Right renal cortex interstitium (tissue), 3 donors: ENCODE measurements around the gene DNTT. TPM values are rescaled to one million over a fixed set of nuclear protein-coding genes. Genes with fewer than 3 reads are reported as not detected.

Experiments used
- DNase-seq, 3 donors: peaks; one replicate each; pipeline ENCODE4 v3.0.0-alpha.2; 2013; ENCODE audit warnings: low read depth in 3 of 3, low spot score in 2 of 3
- polyA plus RNA-seq, 3 donors: library from polyadenylated mRNA; unstranded; fragments of 120-200 nt; gene quantifications; one replicate each; pipeline ENCODE4 v1.2.1, GENCODE V29; 2013; ENCODE audit not compliant: insufficient read length in 3 of 3

The DNTT gene
- polyA plus RNA-seq, result under 1 TPM; 0.20 to 0.26 (median 0.24) TPM

DNA sequence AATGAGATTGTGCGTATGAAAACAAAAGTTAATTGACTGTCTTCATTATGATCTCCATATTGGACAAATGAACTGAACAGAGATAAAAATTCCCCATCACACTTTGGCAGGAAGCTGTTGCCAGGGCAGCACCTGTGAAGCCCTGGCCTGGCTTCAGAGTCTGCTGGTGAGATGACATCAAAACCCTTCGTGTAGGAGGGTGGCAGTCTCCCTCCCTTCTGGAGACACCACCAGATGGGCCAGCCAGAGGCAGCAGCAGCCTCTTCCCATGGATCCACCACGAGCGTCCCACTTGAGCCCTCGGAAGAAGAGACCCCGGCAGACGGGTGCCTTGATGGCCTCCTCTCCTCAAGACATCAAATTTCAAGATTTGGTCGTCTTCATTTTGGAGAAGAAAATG lies at the start of gene DNTT:
DNTT (plus strand) TSS at position 205 of the 400 bp plus-strand sequence; CDS start at position 269, 64 bp downstream.
- DNase-seq, result no peak

DNA sequence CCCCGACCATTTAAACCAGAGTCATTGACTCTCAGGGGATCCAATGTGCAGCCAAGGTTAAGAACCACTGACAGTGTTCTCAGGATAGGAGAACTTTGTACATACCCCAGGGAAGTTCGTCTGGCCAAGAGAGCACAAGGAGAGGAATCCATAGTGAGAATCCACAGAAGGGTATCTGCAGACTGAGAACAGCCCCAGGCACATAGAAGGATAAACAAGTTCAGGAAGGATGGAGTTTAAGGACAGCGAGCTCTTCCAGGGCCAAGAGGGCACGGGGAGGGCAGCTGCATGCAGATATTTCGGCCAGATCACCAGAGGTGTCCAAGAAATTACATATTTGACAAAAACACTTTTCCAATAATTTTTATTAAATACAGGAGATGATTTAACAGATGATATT lies 49.3 kb upstream of the DNTT start:
- no peak for DNase-seq

DNA sequence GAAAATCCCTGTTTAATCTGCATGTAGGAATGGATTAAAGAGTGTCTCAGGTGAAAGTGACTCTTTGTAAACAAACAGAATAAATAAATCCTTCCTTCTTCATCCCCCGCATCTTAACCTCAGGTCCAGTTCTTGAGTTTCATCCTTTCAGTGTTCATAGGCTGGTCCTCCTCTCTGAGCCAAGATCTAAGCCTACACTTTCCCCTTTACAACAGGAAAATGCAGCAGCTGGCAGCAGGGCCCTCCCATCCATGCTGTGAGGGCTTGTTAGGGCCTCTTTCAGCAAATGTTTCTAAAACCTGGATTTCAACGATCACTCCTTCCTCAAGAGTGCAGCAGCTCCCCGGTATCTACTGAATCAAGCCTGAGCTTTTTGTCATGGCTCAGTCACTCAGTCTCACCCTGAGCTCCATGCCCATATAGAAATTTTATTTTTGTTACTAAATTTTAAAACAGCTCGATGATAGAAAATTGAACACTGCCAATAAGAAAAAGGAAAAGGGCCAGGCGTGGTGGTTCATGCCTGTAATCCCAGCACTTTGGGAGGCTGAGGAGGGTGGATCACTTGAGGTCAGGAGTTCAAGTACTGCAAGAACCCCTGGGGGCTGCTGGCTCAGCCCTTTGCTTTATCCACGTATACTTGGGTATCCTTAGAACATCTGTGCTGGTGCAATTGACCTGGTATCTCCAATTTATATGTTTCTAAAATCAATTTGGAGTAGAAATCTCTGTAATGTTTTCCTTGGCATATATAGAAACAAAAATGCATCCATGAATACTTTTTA lies 48.5 kb upstream of the DNTT start:
- no peak for DNase-seq

DNA sequence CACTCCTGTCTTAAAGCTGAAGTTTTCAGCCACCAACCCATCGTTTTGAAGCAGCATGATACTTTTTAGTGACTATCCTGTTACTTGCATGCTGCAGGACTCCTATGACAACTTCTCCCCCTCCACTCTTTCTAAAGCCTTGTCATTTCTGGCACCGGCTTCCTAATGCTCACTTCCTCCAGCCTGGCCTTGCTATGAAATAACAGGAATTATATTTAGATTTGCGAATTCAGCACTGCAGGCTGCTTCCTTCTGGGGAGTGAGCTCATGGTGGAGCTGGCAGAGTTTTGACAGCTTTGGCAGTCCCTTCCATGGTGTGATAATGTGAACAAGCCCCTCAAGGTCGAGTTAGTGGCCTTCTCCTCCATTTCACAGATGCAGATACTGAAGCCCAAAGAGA lies 46.3 kb upstream of the DNTT start:
- DNase-seq, result no peak

DNA sequence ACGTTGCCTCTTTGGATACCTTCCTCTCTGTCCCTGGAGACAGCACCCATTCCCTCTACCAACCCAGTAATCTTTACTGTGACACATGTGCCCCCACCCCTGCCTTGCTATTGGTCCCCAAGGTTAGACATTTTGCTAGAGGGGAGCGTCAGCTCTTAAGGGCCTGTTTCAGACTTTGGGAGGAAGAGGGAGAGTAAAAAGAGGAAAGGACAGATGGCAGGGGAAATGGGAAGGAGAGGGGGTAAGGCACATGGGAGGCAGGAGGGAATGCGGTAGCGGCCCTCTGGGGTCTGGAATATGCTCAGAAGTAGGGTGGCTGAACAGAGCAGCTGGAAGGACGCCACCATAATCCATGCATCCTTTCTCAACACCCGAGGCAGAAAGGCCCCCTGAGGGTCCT lies 45.1 kb upstream of the DNTT start:
- no peak for DNase-seq

DNA sequence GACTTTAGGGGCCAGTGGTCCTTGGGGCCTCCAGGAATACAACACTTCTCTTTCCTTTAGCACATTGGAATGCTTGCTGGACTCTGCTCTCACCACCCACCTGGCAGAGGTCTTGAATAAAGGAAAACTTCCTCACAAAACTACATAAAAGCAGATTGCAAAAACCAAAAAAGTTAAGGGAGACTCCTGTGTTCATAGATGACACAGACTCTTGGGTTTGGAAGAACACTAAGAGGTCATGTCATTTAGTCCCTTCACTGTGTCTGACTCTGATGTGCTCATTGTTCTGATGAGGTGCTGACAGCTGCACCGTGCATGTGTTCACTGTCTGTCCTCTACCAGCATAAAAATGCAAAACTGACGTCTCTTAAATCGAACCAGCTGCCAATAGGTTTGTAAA lies 44.2 kb upstream of the DNTT start:
- DNase-seq, result no peak

DNA sequence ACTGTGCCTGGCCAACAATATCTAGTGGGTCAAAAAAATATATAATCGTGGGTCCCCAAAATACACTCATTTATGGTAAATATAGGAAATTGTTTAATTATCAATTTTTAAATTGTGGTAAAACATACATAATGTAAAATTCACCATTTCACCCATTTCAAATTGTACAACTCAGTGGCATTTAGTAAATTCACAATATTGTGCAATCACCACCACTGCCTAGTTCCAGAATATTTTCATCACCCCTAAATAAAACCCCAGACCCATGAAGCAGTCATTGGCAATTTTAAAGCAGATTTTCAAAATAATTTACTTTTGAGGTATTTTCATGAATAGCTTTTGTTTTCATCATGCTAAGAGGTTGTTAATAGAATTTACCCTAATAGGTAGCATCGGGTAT lies 43.1 kb upstream of the DNTT start:
- no peak for DNase-seq

DNA sequence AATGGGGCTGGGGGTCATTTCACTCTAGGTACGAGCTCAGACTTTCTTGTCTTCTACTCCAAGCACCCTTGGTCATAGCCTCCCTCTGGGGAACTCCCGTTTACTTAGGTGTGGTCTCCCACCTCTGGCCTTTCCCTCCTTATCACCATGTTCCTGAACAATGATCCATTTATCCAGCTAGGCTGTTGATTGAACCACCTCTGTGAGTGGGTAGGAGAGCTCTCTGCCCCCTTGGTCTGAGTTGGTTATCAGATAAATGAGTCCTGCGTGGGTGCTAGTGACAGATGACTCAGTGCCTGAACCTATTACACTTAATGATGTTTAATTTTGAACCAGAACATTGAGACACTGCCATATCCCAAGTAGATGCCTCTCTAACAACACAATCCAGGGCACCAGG lies 42.3 kb upstream of the DNTT start:
- DNase-seq, result no peak

DNA sequence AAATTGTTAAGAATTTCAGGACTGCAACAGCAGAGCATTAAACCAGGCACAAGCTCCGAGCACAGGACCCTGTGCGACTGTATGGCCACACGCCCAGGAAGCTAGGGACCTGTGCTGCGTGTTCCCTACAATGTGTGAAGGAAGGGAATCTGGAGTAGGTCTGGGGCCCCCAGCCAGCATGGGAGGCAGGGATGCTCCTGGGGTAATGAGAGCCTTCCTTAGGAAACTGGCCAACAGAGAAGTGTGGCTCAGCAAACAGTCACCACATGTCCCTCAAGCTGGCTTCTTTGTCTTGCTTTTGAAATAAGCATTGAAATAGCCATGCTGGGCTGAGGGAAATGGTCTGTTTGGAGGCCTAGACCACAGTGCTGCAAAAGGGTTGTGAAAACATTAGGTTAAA lies 41.1 kb upstream of the DNTT start:
- DNase-seq, result no peak

DNA sequence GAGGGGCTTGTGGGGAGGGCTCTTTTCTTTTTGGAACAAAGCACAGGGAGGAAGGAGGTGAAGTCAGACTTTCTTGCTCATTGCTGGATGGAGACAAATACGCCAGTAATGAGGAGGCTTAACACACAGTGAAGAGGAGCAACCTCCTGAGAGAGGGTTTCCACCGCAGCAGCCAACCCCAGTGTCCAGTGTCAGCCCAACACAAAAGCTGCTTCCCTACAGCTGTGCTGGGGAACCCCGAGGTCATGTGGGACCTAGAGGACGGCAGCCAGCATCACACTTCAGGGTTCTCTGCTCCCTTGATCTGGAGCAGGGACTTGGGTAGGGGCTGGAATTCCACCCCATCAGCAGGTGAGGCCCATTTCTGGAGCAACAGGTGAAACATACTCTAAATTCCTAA lies 40.6 kb upstream of the DNTT start:
- DNase-seq, result no peak

DNA sequence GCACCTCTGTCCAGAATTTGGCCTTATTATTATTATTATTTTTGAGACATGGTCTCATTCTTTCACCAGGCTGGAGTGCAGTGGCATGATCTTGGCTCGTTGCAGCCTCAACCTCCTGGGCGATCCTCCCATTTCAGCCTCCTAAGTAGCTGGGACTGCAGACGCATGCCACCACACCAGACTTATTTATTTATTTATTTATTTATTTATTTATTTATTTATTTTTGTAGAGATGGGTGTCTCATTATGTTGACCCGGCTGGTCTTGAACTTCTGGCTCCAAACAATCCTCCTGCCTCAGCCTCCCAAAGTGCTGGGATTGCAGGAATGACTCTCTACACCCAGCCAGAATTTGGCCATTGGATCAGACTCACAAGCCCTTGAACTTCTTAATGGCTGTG lies 39.3 kb upstream of the DNTT start:
- no peak for DNase-seq

DNA sequence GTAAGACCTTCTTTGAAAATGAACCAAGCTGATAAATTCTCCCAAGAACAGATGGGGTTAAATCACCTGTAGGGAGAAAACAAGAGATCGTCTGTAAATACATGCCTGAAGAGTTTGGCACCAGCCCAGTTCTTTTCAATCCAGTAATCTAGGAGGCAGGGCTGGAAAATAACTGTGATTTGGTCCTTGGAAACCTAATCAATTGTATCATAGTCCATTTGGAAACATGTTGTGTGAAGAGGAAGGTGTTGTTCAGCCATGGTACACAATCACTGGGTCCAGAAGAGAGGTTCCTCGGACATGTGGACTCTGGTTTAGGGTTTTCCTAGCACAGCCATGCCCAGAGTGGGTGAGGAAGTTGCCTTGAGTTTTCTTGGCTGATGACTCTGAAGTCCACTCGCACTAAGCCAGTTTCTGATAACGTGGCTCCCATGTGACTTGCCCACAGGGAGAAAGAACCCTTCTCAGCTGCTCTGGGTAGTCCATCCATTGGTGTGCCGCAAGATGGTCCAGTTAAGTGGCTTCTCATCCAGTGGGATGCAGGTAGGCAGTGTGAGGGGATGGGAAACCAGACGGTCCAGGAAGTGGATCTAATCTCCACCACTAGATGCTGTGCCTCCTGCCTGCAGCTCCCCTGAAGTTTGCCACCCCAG lies 38.0 kb upstream of the DNTT start:
- DNase-seq, result no peak

DNA sequence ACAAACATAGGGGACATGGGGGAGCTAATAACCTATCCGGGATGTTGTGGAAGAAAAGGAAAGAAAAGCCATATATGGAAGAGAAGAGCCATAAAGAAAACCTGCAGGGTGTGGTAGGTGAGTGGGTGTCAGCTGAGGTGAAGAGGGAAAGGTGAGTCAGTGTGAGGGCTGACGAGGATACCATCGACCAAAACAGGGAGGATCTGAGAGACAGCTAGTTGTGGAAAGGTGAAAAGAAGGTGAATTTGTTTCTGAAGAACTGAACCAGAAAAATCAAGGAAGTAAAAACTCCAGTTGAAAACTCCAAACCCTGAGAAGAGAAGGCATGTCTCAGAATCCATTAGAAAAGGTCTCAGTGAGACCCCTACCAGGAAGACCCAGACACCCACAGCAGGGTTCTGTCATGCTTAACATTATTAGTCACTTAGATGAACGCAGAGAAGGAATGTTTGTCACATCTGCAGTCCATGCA lies 37.0 kb upstream of the DNTT start:
- no peak for DNase-seq

DNA sequence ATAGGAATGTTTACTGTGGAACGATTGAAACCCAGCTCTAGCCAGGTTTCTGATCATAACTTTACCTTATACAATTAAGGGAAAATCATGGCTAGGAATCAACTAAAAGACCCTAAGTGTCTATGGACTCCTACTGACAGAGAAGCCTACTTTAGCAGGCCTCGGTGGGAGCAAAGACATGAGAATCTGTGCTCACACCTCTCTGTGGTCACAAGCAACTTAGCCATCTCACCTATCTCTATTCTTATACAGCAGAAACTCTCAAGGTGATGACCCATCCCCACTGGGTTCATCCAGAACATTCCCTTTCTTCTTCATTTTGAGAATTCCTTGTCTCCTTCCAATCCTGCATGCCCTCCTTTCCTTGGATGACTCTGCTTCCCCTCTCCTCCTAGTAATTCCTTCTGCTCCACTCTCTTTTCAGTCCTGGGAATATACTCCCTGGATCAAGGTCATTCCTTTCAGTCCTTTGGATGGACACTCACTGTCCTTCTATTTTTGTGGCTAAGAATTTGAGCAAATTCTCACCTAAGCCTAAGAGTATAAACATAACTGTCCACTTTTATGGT lies 35.8 kb upstream of the DNTT start:
- no peak for DNase-seq

DNA sequence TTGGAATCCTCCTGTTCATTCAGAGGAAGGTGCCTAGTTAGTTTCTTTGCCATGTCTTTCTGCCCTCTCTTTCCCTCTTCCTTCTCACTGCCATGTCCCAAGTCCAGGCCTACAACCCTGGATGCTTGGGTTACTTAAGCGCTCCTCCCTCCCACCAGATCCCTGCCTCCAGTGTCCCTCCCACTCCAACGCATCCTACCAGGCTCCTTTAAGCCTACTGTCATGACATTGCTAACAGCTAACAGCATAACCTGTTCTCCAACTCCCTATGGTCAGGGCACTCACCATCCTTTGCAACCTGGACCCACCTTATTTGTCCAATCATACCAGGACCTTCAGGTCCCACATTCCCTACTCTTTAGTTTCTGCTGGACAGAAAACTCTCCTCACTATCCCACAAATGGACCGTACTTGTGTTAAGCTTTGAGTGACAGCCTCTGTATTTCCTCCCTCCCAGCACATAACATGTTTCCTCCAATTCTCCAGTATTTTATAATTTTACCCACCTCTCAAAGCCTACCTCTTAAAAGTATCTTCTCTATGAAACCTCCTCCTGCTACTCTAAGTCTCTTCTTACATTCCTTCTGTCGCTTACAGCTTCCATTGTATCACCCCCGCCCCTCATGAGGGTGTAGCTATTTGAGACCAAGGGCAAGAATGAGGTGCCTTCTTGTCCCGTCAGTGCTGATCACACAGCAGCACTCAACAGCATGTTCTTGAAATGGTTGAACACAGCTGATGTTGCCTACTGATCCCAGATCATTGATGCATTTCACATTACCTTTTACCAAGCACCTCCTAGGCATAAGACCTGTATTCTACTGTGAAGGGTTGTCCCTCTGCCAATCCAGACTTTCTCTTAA lies 34.6 kb upstream of the DNTT start:
- DNase-seq, result no peak

DNA sequence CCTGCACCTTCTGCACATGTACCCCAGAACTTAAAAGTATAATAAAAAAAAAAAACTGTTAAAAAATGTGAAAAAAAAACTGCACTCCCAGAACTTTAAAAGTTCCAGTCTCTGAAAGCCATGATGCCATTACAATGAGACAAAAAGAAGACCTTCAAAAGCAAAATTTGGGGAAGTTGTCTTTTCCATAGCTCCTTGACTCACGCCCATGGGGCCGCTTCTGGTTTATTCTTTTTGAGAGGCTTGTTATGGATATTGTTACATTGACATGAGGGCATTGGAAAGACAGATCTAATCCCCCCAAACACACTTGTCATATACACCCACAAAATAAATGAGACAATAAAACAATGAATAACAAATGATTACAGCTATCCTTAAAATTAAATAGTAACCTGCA lies 33.7 kb upstream of the DNTT start:
- no peak for DNase-seq

DNA sequence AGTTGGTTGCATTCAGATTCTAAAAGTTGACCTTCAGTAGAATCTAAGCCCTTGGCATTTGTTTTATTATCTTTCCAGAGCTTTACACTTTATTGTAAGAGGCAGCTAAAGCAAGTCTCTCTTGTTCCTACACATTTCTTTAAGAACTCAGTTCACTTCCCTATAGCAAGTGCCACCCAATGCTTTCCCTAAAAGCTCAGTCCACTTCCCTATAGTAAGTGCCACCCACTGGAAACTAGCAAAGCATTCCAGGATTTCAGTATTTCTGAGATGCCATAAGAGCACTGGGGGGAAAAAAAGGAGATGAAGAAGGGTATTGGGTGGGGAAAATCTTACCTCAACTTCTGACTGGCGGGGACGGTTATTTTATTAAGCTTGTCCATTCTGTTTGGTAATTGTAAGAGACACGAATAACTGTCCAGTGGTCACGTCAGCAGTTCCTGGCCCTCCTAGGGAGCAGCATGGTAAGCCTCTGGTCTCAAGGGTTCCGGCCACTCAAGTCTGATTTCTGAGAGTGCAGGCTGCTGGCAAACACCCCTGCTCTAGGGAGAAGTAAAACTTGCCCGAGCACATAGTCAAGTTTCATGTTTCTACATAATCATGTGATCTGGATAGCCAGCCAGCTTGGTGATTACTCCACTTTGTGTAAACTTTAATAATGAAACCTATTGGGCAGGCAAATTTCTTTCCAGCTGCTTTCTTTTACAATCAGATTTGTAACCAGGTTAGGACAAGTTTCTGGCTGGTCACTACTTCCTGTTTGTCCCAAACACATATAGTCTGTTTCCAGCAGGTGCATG lies 33.0 kb upstream of the DNTT start, which contains the start of gene BLNK:
BLNK (minus strand) TSS at position 554 of the 800 bp plus-strand sequence; CDS start at position 383, 171 bp downstream.
- DNase-seq, result peak in 1 of 3 donors; percentile 32

DNA sequence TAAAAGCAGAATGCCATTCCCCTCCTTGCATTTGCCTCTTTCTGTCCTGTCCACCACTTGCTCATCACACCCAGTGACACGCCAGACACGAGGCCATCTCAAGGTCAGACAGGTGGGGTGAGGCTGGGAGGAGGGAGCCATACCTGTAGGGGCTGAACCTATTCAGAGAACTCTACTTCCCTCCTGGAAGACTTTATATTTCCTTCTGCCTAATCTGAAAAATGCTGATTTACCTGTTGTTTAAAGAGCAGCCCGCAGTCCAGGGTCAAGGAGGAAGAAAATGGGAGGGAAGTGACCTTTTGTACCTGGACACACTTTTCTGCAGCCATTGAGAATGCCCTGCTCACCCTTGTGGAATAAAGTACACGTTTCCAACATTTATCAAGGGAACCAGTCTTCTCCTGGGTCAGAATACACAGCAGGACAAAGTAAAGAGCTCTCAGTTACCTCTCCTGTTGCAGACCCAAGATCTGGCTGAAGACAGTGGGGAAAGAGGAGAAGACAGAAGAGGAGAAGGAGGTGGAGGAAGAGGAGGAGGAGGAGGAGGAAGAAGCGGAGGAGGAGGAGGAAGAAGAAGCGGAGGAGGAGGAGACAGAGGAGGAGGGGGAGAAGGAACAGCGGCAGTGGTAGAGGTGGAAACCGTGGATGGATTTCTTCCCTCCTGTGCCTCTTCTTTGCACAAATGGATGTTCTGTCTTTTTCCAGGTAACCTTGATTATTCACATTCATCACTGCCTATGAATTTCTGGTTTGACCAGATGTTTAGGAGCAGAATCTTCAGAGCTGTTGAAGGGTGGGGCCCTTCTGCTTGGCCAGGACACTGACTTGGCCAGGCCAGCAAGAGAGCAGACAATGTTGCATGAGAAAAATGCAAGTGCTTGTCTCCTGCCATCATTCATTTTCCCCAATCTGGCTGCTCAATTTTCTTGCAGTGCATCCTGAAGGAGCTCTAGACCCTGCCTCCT lies 31.6 kb upstream of the DNTT start:
- no peak for DNase-seq
